ENCODE results near the gene ACRBP. TPM values are rescaled to one million over a fixed set of nuclear protein-coding genes. Genes with fewer than 3 reads are reported as not detected.

Gene ACRBP
- total and polyA plus RNA-seq, 2 experiments from 2014 or later, result not detected

DNA sequence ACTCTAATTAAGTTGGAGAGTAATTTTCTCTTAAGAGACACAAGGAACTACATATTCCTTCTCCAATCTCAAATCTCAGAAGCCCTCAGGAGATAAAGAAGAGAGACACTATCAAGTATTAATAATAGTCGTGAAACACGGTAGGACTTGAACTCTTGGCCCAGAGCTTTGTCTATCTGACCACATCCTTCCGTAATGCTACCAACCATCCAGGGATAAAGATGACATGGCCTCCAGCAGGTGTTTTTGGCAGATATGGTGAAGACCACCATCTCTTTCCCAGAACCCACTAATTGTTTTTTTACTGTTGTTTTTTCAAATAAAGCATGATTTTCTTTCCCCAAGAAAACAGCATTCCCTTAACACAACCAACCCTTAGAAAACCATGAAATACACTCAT, 38.6 kb upstream of the ACRBP start:
- 97 to 100% methylated on average over 3 of the region's 3 CpGs for WGBS, 2 experiments (ENCODE audit: low coverage in 1 of 2, low lambda C conversion rate in 2 of 2, missing lambda C conversion rate in 2 of 2)
- H3K79me2 ChIP-seq (ENCODE audit: insufficient read depth), result peaks cover 95% of the 10 kb centered on the region
- TF ChIP-seq EZH2 (IDR thresholded peaks at IDR 0.05; ENCODE audit: insufficient read depth, poor library complexity, severe bottlenecking) (no peak), EZH2phosphoT487 (IDR thresholded peaks at IDR 0.05; ENCODE audit: insufficient read depth, low read depth) (no peak)
- no peak overlapping the region for H3K4me2 ChIP-seq (ENCODE audit: unreplicated experiment)
- H3K27ac ChIP-seq, result no peak overlapping the region
- peaks cover 19% of the 10 kb centered on the region for H3K4me1 ChIP-seq (ENCODE audit: insufficient read depth)
- no peaks in the 10 kb centered on the region for H3K9me3 ChIP-seq (ENCODE audit: low read depth)
- no peaks in the 10 kb centered on the region for H3K27me3 ChIP-seq (replicated peaks; ENCODE audit: insufficient read depth)
- H2AFZ ChIP-seq, result no peak overlapping the region
- peaks cover 39% of the 10 kb centered on the region for H3F3A ChIP-seq (ENCODE audit: insufficient read depth)
- no peaks in the 10 kb centered on the region for H3K9me2 ChIP-seq (ENCODE audit: insufficient read depth)
- H3K9ac ChIP-seq, result no peak overlapping the region
- H4K20me1 ChIP-seq (ENCODE audit: insufficient read depth), result no peaks in the 10 kb centered on the region; the same call in 1 of the 2 replicates
- in situ Hi-C loops (cut with MboI), result no loop called here
- H3K36me3 ChIP-seq (ENCODE audit: low read depth), result peaks cover 7% of the 10 kb centered on the region; the same call in 1 of the 2 replicates
- DNase-seq, result no peak
- H3K4me3 ChIP-seq, result no peak overlapping the region

DNA sequence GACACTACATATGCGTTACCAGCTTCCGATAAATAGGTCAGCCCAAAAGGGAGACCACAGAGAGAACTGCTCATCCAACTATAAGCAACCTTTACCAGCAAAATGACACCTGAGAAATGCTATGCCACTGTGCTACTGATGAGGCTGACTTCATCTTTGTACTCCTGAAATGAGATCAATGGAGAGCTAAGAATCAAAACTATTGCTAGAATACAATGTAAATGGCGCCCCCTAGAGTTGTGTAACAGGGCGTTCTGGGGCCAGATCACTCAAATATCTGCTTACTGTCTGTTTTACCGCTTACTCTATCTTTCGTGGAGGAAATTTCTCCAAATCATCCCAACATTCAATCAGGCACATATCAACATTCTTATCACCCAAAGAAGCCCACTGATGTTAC, 37.4 kb upstream of the ACRBP start:
- no peak for TF ChIP-seq EZH2 (IDR thresholded peaks at IDR 0.05; ENCODE audit: insufficient read depth, poor library complexity, severe bottlenecking)
- TF ChIP-seq EZH2phosphoT487 (IDR thresholded peaks at IDR 0.05; ENCODE audit: insufficient read depth, low read depth), result no peak
- no peak overlapping the region for H3K4me3 ChIP-seq
- H3K9me2 ChIP-seq (ENCODE audit: insufficient read depth), result no peaks in the 10 kb centered on the region
- WGBS, 2 experiments (ENCODE audit: low coverage in 1 of 2, low lambda C conversion rate in 2 of 2, missing lambda C conversion rate in 2 of 2), result 58 to 61% methylated on average over 6 of the region's 6 CpGs
- peaks cover 96% of the 10 kb centered on the region for H3K79me2 ChIP-seq (ENCODE audit: insufficient read depth)
- no peaks in the 10 kb centered on the region for H3K9me3 ChIP-seq (ENCODE audit: low read depth)
- peaks cover 39% of the 10 kb centered on the region for H3F3A ChIP-seq (ENCODE audit: insufficient read depth)
- peaks cover 11% of the 10 kb centered on the region; the same call in 1 of the 2 replicates for H3K36me3 ChIP-seq (ENCODE audit: low read depth)
- in situ Hi-C loops (cut with MboI), result no loop called here
- H3K4me2 ChIP-seq (ENCODE audit: unreplicated experiment), result no peak overlapping the region
- H4K20me1 ChIP-seq (ENCODE audit: insufficient read depth), result no peaks in the 10 kb centered on the region; the same call in 1 of the 2 replicates
- DNase-seq, result peak; percentile 59
- H3K4me1 ChIP-seq (ENCODE audit: insufficient read depth), result peaks cover 12% of the 10 kb centered on the region; the same call in 1 of the 2 replicates
- H3K27ac ChIP-seq, result no peak overlapping the region
- no peak overlapping the region for H2AFZ ChIP-seq
- no peak overlapping the region for H3K9ac ChIP-seq
- no peaks in the 10 kb centered on the region for H3K27me3 ChIP-seq (replicated peaks; ENCODE audit: insufficient read depth)

DNA sequence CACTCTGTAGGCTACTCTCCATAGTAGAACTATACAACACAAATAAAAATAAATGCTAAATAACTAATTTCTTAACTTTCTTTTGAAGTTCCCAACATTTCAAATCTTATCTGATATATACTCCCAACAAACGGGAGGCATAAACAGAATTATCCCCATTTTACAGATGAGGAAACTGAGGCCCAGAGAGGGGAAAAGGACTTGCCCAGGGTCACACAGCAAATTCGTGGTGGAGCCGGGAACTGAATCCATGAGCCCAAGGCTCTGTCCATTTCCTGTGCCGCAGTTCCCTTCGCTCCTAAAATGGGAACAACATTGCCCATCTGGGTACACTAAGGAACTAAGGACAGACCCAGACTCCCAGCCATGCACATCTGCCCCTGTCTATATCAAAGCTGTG, 29.7 kb upstream of the ACRBP start:
- H3K4me3 ChIP-seq, result no peak overlapping the region
- DNase-seq, result no peak
- TF ChIP-seq EZH2 (IDR thresholded peaks at IDR 0.05; ENCODE audit: insufficient read depth, poor library complexity, severe bottlenecking) (no peak), EZH2phosphoT487 (IDR thresholded peaks at IDR 0.05; ENCODE audit: insufficient read depth, low read depth) (no peak)
- H3K9ac ChIP-seq, result no peak overlapping the region
- no peaks in the 10 kb centered on the region for H3K9me2 ChIP-seq (ENCODE audit: insufficient read depth)
- peaks cover 52% of the 10 kb centered on the region for H3K36me3 ChIP-seq (ENCODE audit: low read depth)
- no peaks in the 10 kb centered on the region for H4K20me1 ChIP-seq (ENCODE audit: insufficient read depth)
- no peaks in the 10 kb centered on the region for H3K9me3 ChIP-seq (ENCODE audit: low read depth)
- no peak overlapping the region for H3K4me2 ChIP-seq (ENCODE audit: unreplicated experiment)
- peaks cover 81% of the 10 kb centered on the region for H3K79me2 ChIP-seq (ENCODE audit: insufficient read depth)
- WGBS, 2 experiments (ENCODE audit: low coverage in 1 of 2, low lambda C conversion rate in 2 of 2, missing lambda C conversion rate in 2 of 2), result 89 to 94% methylated on average over 5 of the region's 5 CpGs
- H2AFZ ChIP-seq, result no peak overlapping the region
- H3K4me1 ChIP-seq (ENCODE audit: insufficient read depth), result no peaks in the 10 kb centered on the region
- H3F3A ChIP-seq (ENCODE audit: insufficient read depth), result no peaks in the 10 kb centered on the region
- H3K27ac ChIP-seq, result no peak overlapping the region
- no peaks in the 10 kb centered on the region for H3K27me3 ChIP-seq (replicated peaks; ENCODE audit: insufficient read depth)
- in situ Hi-C loops (cut with MboI), result no loop called here

DNA sequence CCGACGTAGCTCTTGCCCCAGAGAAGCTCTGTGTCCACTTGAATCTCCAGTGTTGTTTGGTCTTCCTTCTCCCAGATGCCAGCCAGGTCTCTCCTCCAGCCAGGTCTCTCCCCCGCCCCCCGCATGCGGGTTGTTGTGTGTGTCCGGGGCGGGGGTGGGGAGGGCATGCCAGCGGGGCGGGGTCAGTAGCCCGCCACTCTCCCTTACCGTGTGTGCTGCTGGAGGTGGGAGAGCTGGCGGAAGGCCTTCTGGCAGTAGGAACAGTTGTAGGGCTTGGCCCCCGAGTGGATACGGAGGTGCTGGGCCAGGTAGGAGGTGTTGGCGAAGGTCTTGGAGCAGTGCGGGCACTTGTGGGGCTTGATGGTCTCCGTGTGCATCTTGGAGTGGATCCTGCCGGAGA, 24.9 kb upstream of the ACRBP start:
- Histone ChIP-seq H3K4me1 (ENCODE audit: insufficient read depth) (no peaks in the 10 kb centered on the region), H2AFZ (no peak overlapping the region), H3K36me3 (ENCODE audit: low read depth) (peaks cover 65% of the 10 kb centered on the region), H3K9me2 (ENCODE audit: insufficient read depth) (no peaks in the 10 kb centered on the region), H3K4me3 (no peak overlapping the region), H3K79me2 (ENCODE audit: insufficient read depth) (peaks cover 41% of the 10 kb centered on the region), H3K9ac (no peak overlapping the region), H3F3A (ENCODE audit: insufficient read depth) (no peaks in the 10 kb centered on the region), H4K20me1 (ENCODE audit: insufficient read depth) (no peaks in the 10 kb centered on the region), H3K27me3 (replicated peaks; ENCODE audit: insufficient read depth) (no peaks in the 10 kb centered on the region), H3K9me3 (ENCODE audit: low read depth) (no peaks in the 10 kb centered on the region), H3K27ac (no peak overlapping the region), H3K4me2 (ENCODE audit: unreplicated experiment) (no peak overlapping the region)
- TF ChIP-seq EZH2 (IDR thresholded peaks at IDR 0.05; ENCODE audit: insufficient read depth, poor library complexity, severe bottlenecking), result no peak
- no peak for TF ChIP-seq EZH2phosphoT487 (IDR thresholded peaks at IDR 0.05; ENCODE audit: insufficient read depth, low read depth)
- DNase-seq, result no peak
- in situ Hi-C loops (cut with MboI), result no loop called here
- 92 to 95% methylated on average over 6 to 18 of the region's 18 CpGs for WGBS, 2 experiments (ENCODE audit: low coverage in 1 of 2, low lambda C conversion rate in 2 of 2, missing lambda C conversion rate in 2 of 2)
